Activated CD4-positive, CD25-positive, alpha-beta regulatory T cell treated with anti-CD3 and anti-CD28 coated beads, Interleukin-2, amount 50 U/mL, for 16 hours (primary cell): ENCODE measurements around the gene KRTAP5-1.

Source experiments
- DNase-seq: peaks from one replicate; pipeline ENCODE4 v3.0.0-alpha.2; 2020; ENCODE audit warnings: low read depth, low spot score

The KRTAP5-1 gene

GRCh38 chr11:1545432-1545831 is 39.7 kb downstream of the KRTAP5-1 start:
- no peak for DNase-seq

GRCh38 chr11:1544536-1544935 is 40.5 kb downstream of the KRTAP5-1 start:
- no peak for DNase-seq

GRCh38 chr11:1543606-1544263 is 41.3 kb downstream of the KRTAP5-1 start:
- no peak for DNase-seq

- DNase-seq = no peak
These were observed 42.8 kb downstream of the KRTAP5-1 start for GRCh38 chr11:1542267-1542666.

- no peak for DNase-seq
These were observed 43.4 kb downstream of the KRTAP5-1 start for GRCh38 chr11:1541474-1542204.

GRCh38 chr11:1540074-1540473 is 45.0 kb downstream of the KRTAP5-1 start:
- DNase-seq = no peak

- DNase-seq = no peak
These were observed 46.9 kb downstream of the KRTAP5-1 start for GRCh38 chr11:1538153-1538552.

- DNase-seq = no peak
These were observed 48.8 kb downstream of the KRTAP5-1 start for GRCh38 chr11:1536065-1536843.

- DNase-seq = no peak
These were observed 50.4 kb downstream of the KRTAP5-1 start for GRCh38 chr11:1534682-1535081.
